Left ventricle myocardium superior (tissue), 1 donor: Measurements from ENCODE around the gene HERC5. TPM values are rescaled to one million over a fixed set of nuclear protein-coding genes. Genes with fewer than 3 reads are reported as not detected.
"Not testable (repeated sequence)": the region's sequence is repeated elsewhere in the genome, so short reads cannot be mapped to it uniquely, and the experiment has no call there.

Experiments used
- ATAC-seq: fragments of 200-7000 bp; cut with Tn5 transposase; one replicate; pipeline ENCODE4 v1.9.1; 2020; ENCODE audit warnings: mild to moderate bottlenecking, moderate library complexity
- DNase-seq: peaks from one replicate; pipeline ENCODE4 v3.0.0-alpha.2; 2020
- intact Hi-C: fragments of 100-400 bp; cut with micrococcal nuclease; formaldehyde crosslinking; loops from one replicate; pipeline ENCODE4 v1.11.0; 2022
- long read RNA-seq: library from polyadenylated mRNA; unstranded; transcript quantifications from one replicate; pipeline ENCODE4 v2.0.0, GENCODE V29; 2021
- total RNA-seq: library from RNA; stranded (reverse); fragmentation: NEBNext Ultra II Directional; extraction: Animal tissue kit (Norgen Biotek cat#: 25700); gene quantifications from one replicate; pipeline ENCODE4 v1.2.1, GENCODE V29; 2021
- donor health status: DM: no; HTN: yes; CAD: no; lungs with severe emphysema.

The HERC5 gene
- total RNA-seq, result 2.0 TPM
- long read RNA-seq, partial matches to known transcripts, result 1 of 2 reads
- long read RNA-seq, other reads (novel, unspliced or antisense), result 0 of 2 reads

- intact Hi-C loops, result no loop called here
- DNase-seq (peak; percentile 92), ATAC-seq (peak; percentile 96)
Measured at GRCh38 chr4:88456670-88457306, at the start of gene HERC5. Gene HERC5, plus strand, starts transcription at chr4:88457119. Its CDS starts 151 bp downstream, at chr4:88457270.

DNA sequence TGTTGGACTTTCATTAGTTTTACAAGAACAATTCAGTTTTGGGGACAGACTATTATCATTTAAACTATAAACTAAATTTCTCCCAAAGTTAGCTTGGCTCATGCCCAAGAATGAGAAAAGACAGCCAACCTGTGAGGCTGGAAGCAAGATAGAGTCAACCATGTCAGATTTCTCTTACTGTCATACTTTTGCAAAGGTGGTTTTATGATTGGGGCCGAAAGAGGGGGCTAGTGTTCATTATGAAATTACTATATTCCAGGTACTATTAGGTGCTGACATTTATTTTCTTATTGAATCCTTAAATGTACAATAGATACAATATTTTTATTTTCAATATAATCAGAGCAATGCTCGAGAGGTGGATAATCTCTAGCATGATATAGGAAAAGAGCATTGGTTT lies 47.7 kb upstream of the HERC5 start:
- DNase-seq (no peak), ATAC-seq (no peak)
- intact Hi-C loops, result no loop called here

GRCh38 chr4:88409789-88410188 lies 47.1 kb upstream of the HERC5 start:
- no peak for ATAC-seq
- intact Hi-C loops, result no loop called here
- no peak for DNase-seq

- DNase-seq, result no peak
- ATAC-seq, result no peak
- intact Hi-C loops, result no loop called here
Measured at GRCh38 chr4:88411491-88412096, 45.3 kb upstream of the HERC5 start.

GRCh38 chr4:88413801-88414200 lies 43.1 kb upstream of the HERC5 start:
- intact Hi-C loops, result no loop called here
- DNase-seq, result no peak
- no peak for ATAC-seq

- ATAC-seq (no peak), DNase-seq (no peak)
- intact Hi-C loops, result no loop called here
Measured at GRCh38 chr4:88414755-88415154, 42.2 kb upstream of the HERC5 start.

DNA sequence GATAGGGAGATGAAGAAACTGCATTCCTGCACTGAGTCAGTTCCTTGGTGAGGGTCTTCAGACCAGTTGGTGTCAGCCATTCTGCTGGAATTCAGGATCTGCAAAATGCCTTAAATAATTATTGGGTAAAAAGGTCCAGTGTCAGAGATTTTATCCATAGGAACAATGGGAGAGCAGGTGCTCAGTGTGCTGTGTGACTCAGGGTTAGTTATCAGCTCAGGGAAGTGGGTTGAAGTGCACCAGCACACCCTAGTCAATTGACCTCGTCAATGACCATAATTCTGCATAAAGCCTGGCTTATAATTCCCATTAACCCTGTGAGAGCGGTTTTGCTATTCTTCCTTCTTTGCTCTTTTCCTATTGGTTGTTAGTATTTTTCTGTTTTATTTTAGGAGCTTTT lies 40.9 kb upstream of the HERC5 start:
- intact Hi-C loops, result no loop called here
- DNase-seq, result no peak

DNA sequence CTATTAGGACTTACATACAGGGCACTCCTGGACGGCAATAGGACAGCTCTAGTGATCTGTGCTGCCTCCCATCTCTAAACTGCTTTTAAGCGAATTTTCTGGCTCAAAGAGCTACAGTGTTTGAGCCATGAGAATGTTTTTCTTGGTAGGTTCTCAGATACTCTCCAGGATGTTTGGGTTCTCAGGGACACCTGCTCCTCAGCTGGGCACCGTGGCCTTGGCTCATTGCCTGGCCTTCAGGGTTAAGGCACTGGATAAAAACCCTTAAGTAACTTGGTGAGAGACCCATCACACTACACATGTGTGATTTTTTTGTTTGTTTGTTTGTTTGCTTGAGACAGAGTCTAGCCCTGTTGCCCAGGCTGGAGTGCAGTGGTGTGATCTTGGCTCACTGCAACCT lies 38.5 kb upstream of the HERC5 start:
- intact Hi-C loops, result no loop called here
- ATAC-seq, result no peak

More for the DNA sequence above, 40.9 kb upstream of the HERC5 start:
- no peak for ATAC-seq

DNA sequence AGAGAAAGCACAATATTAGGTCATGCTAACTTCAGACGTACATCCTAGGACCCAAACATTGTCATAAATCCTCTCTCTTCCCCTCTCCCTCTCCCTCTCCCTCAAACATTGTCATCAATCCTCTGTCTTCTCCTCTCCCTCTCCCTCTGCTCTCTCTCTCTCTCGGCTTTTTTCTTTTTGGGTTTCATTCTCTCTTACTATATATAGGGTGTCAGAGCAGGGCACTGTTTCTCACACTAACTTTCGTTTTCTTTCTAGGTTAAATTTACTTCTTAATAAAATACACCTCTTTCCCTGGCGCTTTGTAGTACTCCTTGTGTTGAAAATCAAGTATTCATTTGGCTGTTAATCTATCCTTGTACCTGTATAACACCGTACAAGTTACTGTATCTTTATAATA lies 37.0 kb upstream of the HERC5 start:
- intact Hi-C loops, result no loop called here
- DNase-seq, result no peak

More for the DNA sequence above, 38.5 kb upstream of the HERC5 start:
- no peak for DNase-seq

GRCh38 chr4:88420844-88421243 lies 36.1 kb upstream of the HERC5 start:
- DNase-seq (no peak), ATAC-seq (no peak)
- intact Hi-C loops, result no loop called here

More for the DNA sequence above, 37.0 kb upstream of the HERC5 start:
- no peak for ATAC-seq

DNA sequence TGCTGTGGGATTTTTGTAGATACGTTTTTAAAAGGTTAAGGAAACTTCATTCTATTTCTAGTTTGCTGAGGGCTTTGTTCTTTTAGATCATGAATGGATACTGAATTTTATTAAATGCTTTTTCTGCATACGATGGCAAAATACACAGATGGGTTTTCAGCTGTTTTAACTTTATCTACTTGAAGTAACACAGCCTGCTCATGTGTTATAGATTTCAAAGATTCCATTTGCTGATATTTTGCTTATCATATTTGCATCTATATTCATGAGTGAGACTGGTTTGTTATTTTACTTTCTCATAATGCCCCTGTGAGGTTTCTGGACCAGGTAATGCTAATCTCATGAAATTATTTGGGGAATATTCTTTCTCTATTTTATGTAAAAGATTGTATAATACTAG lies 34.5 kb upstream of the HERC5 start:
- no peak for DNase-seq
- no peak for ATAC-seq
- intact Hi-C loops, result no loop called here

GRCh38 chr4:88429401-88429800 lies 27.5 kb upstream of the HERC5 start:
- ATAC-seq (no peak), DNase-seq (no peak)
- intact Hi-C loops, result no loop called here

DNA sequence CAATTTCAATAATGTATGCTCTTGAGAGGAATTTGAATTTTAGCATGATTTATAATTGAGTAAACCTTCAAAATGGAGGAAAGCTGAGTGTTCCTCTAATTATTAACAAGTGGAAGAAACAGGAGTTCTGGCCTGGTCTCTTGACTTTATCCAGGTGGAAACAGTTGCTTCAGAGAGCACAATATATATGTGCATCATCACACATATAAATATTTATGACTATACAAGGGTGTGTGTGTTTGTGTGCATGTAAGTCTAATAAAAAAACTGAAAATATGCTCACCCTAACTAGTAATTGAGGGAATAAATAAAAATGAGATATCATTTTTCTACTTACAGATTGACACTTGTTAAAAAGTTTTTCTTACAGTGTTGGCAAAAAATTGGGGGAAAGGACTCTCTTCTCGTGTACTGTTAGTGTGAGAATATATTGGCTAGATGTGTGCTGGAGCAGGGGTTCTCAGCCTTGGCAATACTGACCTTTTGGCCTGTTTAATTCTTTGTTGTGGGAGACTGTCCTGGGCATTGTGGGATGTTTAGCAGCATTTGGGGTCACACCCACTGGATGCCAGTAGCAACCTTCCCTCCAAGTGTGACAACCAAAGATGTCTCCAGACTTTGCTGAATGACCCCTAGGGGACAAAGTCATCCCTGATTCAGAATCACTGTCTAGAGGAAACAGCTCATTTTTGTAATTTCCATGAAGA lies 20.8 kb upstream of the HERC5 start:
- intact Hi-C loops, result no loop called here
- DNase-seq (no peak), ATAC-seq (no peak)

GRCh38 chr4:88437873-88438272 lies 19.0 kb upstream of the HERC5 start:
- not testable (repeated sequence) for DNase-seq, ATAC-seq

GRCh38 chr4:88439161-88439760 lies 17.7 kb upstream of the HERC5 start:
- intact Hi-C loops, result no loop called here

More at GRCh38 chr4:88437873-88438272, 19.0 kb upstream of the HERC5 start:
- intact Hi-C loops, result not testable (repeated sequence)

DNA sequence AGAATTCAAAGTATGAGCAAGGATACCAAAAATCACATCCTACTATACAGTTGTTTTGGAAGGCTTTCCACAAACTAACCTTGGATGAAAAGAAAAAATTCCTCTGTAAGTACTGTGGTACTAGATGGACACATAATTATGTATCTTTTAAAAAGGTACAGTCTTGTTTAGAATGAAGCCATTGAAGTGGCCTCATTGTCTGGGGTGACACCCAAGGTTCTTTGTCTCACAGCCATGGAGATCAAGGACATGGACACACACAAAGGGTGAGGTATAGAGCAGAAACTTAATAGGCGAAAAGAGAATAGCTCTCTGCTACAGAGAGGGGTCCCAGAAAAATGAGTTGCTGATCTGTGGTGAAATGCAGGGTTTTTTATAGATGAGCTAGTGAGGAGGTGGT lies 16.8 kb upstream of the HERC5 start:
- intact Hi-C loops, result no loop called here
- no peak for ATAC-seq
- DNase-seq, result no peak

More at GRCh38 chr4:88439161-88439760, 17.7 kb upstream of the HERC5 start:
- DNase-seq (no peak), ATAC-seq (no peak)

GRCh38 chr4:88441696-88442095 lies 15.2 kb upstream of the HERC5 start:
- DNase-seq (no peak), ATAC-seq (no peak)
- intact Hi-C loops, result no loop called here

DNA sequence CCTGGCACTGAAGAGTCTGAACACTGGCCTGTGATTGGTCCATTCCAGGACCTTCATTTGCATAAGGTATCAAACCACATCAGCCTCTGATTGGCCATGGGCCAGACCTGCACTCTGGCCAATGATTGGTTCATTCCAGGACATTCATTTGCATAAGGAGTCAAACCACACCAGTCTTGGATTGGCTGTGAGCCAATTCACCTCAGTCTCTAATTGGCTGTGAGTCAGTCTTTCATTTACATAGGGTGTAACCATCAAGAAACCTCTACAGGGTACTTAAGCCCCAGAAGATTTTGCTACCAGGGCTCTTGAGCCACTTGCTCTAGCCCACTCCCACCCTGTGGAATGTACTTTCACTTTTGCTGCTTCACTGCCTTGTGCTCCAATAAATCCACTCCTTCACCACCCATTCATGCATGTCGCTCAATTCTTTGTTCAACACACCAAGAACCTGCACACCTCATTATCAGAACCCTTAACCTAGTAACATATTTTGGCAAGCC lies 14.2 kb upstream of the HERC5 start:
- DNase-seq (no peak), ATAC-seq (no peak)
- intact Hi-C loops, result no loop called here

GRCh38 chr4:88443486-88443885 lies 13.4 kb upstream of the HERC5 start:
- no peak for ATAC-seq
- intact Hi-C loops, result no loop called here

DNA sequence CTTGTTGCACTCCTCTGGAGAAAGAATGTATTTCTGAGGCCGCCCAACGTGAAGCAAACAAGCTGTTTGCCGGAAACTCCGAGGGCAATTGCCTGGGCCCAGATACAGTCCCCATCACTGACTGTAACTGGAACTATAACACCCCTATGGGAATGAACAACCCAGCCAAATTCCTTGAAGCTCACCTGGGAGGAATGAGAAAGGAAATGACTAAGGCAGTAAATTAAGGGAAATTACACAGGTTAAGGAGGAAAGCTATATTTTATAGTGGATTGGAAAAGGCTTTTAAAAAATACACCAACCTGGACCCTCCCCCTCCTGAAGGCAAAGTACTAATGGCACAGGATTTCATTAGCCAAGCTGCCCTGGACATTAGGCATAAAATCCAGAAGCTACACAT lies 11.7 kb upstream of the HERC5 start:
- intact Hi-C loops, result no loop called here
- no peak for ATAC-seq
- no peak for DNase-seq

More at GRCh38 chr4:88443486-88443885, 13.4 kb upstream of the HERC5 start:
- no peak for DNase-seq
